Calu3 (cell line): Measurements from ENCODE around the gene ANKRD33B. TPM values are rescaled to one million over a fixed set of nuclear protein-coding genes. Genes with fewer than 3 reads are reported as not detected.

Experiments used
- BruUV-seq: library from RNA; stranded (reverse); fragments of 400-500 nt; replicated peaks from 2 replicates; lab custom pipeline; 2021; lab: Mats Ljungman, UMichigan
- CTCF ChIA-PET: fragments of 300-600 bp; sonication (Branson Sonifier 250); formaldehyde crosslinking; loops from one replicate; lab custom pipeline; 2022; ENCODE audit warnings: antibody characterized with exemption; lab: Charles Lee
- DNase-seq: peaks from one replicate; pipeline ENCODE4 v3.0.0; 2022
- H3K27ac Mint-ChIP-seq: one replicate; pipeline ENCODE4 v1.8.0; 2022; ENCODE audit warnings: mixed read lengths; ENCODE audit not compliant: unreplicated experiment
- H3K27me3 Mint-ChIP-seq: one replicate; pipeline ENCODE4 v1.8.0; 2022; ENCODE audit warnings: mixed read lengths; ENCODE audit not compliant: unreplicated experiment
- H3K36me3 Mint-ChIP-seq: one replicate; pipeline ENCODE4 v1.8.0; 2022; ENCODE audit warnings: mild to moderate bottlenecking, moderate library complexity, mixed read lengths; ENCODE audit not compliant: insufficient read depth, unreplicated experiment
- H3K4me1 Mint-ChIP-seq: one replicate; pipeline ENCODE4 v1.8.0; 2022; ENCODE audit warnings: mild to moderate bottlenecking, low read depth, mixed read lengths; ENCODE audit not compliant: unreplicated experiment
- H3K4me3 Mint-ChIP-seq: one replicate; pipeline ENCODE4 v1.8.0; 2022; ENCODE audit warnings: mild to moderate bottlenecking, low read depth, moderate library complexity, mixed read lengths; ENCODE audit not compliant: unreplicated experiment
- H3K9me3 Mint-ChIP-seq: one replicate; pipeline ENCODE4 v1.8.0; 2022; ENCODE audit warnings: low read depth, mixed read lengths; ENCODE audit not compliant: unreplicated experiment
- intact Hi-C: fragments of 100-400 bp; cut with micrococcal nuclease; formaldehyde crosslinking; loops from one replicate; pipeline ENCODE4 v1.10.0; 2022; ENCODE audit not compliant: unreplicated experiment
- total RNA-seq: library from RNA; stranded (reverse); gene quantifications from 2 replicates; pipeline ENCODE4 v1.2.3, GENCODE V29; 2022
- TF ChIP-seq, protein P1 (sequence below): fragments of 200-600 bp; IDR thresholded peaks from one replicate; pipeline ENCODE4 v1.8.0; 2022; ENCODE audit warnings: antibody characterized with exemption; ENCODE audit not compliant: unreplicated experiment

The ANKRD33B gene
- total RNA-seq, 1 experiment from 2014 or later = 3.6 TPM

DNA sequence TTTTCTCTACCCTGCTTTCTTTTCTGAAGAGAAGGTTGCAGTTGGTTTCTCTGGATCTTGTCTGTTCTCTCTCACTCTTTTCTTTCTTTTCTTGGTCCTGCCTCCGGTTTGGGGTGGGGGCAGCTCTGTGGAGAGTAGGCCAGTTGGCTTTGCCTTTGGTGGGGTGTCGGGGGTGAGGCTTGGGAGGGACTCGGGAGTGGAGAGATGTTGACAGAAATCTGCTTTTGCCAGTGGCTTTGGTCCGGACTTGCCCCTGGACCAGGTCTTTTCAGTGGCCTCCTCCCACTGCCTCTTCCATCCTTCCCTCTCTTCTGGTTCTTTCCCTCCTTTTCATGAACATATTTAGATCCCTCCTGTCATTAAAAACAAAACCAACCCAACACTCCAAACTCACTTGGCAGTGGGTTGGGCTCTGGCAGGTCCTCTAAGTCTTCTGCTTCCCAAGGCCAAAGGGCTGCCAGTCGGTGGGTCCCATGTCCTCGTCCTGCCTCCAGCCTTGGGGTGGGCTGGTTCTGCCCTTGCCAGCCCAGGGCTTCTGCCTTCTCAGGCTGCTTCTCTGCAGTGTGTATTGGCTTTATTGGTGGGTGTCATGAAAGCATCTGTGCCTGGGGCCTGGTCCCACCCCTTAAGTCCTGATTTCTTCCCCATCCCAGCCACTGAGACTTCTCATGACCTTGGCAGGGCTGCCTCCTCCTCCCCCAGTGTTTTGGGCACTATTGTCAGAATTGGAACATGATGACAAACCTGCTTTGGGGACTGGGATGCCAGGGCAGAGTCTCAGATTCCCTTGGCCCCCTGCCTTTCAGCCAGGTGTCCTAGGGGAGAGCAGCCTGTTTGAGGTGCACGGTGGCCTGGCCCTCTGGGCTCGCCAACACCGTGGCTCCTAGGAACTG, 16.9 kb downstream of the ANKRD33B start:
- CTCF ChIA-PET = no interaction called here
- Mint-ChIP-seq H3K36me3 (no peaks in the 10 kb centered on the region), H3K4me1 (peaks cover 15% of the 10 kb centered on the region), H3K27me3 (no peaks in the 10 kb centered on the region), H3K9me3 (no peaks in the 10 kb centered on the region), H3K27ac (no peak overlapping the region), H3K4me3 (no peak overlapping the region)
- TF ChIP-seq, protein P1, sequence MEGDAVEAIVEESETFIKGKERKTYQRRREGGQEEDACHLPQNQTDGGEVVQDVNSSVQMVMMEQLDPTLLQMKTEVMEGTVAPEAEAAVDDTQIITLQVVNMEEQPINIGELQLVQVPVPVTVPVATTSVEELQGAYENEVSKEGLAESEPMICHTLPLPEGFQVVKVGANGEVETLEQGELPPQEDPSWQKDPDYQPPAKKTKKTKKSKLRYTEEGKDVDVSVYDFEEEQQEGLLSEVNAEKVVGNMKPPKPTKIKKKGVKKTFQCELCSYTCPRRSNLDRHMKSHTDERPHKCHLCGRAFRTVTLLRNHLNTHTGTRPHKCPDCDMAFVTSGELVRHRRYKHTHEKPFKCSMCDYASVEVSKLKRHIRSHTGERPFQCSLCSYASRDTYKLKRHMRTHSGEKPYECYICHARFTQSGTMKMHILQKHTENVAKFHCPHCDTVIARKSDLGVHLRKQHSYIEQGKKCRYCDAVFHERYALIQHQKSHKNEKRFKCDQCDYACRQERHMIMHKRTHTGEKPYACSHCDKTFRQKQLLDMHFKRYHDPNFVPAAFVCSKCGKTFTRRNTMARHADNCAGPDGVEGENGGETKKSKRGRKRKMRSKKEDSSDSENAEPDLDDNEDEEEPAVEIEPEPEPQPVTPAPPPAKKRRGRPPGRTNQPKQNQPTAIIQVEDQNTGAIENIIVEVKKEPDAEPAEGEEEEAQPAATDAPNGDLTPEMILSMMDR = no peak
- BruUV-seq = no TSS peak
- intact Hi-C loops = no loop called here
- DNase-seq = no peak

DNA sequence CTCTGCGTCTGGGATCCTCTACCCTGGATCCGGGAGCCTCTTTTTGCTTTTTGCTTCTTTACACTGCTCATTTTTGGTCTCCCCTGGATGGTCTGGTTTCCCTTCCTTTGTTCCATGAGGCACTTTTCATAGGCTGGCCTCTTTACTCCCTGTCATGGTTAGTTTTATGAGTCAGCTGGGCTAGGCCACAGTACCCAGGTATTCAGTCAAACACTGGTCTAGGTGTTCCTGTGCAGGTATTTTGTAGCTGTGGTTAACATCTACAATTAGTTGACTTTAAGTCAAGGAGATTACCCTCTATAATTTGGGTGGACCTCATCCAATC, 17.5 kb downstream of the ANKRD33B start:
- no peaks in the 10 kb centered on the region for H3K9me3 Mint-ChIP-seq
- CTCF ChIA-PET = no interaction called here
- H3K4me3 Mint-ChIP-seq = no peak overlapping the region
- no peak overlapping the region for H3K27ac Mint-ChIP-seq
- peaks cover 15% of the 10 kb centered on the region for H3K4me1 Mint-ChIP-seq
- BruUV-seq = no TSS peak
- no peaks in the 10 kb centered on the region for H3K36me3 Mint-ChIP-seq
- intact Hi-C loops = no loop called here
- no peaks in the 10 kb centered on the region for H3K27me3 Mint-ChIP-seq
- TF ChIP-seq, protein P1 = no peak
- DNase-seq = no peak

DNA sequence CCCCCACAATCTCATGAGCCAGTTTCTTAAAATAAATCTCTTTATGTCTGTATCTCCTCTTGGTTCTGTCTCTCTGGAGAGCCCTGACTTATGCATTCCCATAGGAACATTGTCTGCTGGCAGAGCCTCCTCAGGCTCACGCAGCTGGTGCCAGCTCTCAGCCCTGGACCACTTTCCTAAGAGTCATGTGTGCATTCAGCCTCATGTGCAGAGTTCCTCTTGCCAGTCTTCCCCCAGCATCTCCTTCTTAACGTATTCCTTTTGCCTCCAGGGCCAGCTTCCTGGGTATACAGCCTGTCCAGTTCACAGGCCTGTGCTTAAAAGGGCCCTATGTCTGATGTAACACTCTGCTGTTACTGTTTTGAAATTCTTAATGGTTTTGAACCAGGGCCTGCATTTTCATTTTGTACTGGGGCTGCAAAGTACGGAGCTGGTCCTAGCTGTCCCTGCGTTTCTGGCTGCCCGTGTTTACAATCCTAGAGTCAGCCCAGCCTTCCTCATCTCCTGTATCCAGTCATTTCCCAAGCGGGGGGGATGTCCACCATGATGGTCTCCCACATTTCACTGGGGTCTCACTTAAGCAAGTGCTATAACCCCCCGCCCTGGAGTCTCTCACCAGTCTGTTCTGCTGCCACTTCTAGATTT, 18.1 kb downstream of the ANKRD33B start:
- no peak for DNase-seq
- H3K4me3 Mint-ChIP-seq = no peak overlapping the region
- BruUV-seq = no TSS peak
- H3K9me3 Mint-ChIP-seq = no peaks in the 10 kb centered on the region
- H3K4me1 Mint-ChIP-seq = peaks cover 15% of the 10 kb centered on the region
- TF ChIP-seq, protein P1 = no peak
- H3K27ac Mint-ChIP-seq = no peak overlapping the region
- CTCF ChIA-PET = no interaction called here
- H3K27me3 Mint-ChIP-seq = no peaks in the 10 kb centered on the region
- intact Hi-C loops = no loop called here
- no peaks in the 10 kb centered on the region for H3K36me3 Mint-ChIP-seq

DNA sequence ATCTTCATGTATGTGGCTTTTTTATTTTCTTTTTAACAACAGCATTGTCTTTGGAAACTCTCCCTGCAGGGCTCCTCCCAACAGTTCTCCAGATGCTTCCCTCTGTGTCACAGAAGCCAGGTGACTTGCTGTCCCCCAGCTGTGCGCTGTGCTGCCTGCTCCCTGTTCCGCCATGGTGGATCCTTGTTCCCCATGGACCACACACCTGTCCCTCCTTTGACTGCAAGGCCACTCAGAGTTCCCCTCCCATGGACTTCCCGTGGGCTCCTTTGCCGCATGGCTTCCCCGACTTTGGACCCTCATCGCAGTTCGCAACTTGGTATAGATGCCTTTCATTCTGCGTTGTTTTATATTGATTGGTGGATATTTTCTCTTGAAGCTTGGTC, 18.6 kb downstream of the ANKRD33B start:
- Mint-ChIP-seq H3K4me1 (peaks cover 15% of the 10 kb centered on the region), H3K4me3 (no peak overlapping the region), H3K9me3 (no peaks in the 10 kb centered on the region), H3K36me3 (no peaks in the 10 kb centered on the region), H3K27ac (no peak overlapping the region), H3K27me3 (no peaks in the 10 kb centered on the region)
- no peak for DNase-seq
- TF ChIP-seq, protein P1 = no peak
- CTCF ChIA-PET = no interaction called here
- intact Hi-C loops = no loop called here
- BruUV-seq = no TSS peak
